HG03196 (cell line): Measurements from ENCODE around the gene PCBP2.
A peak's percentile ranks its signal among the peaks of the same experiment; 100 is the strongest.

ENCODE experiments used
- ATAC-seq: cut with Tn5 transposase; IDR thresholded peaks from one replicate; pipeline ENCODE4 v1.9.1; 2021; ENCODE audit not compliant: unreplicated experiment

Gene PCBP2

GRCh38 chr12:53506881-53507602 lies 55.1 kb downstream of the PCBP2 start, which contains the start of gene NPFF:
NPFF (minus strand) TSS chr12:53507484; CDS start chr12:53507474, 10 bp downstream.
- ATAC-seq: no peak

- no peak for ATAC-seq
Observed at GRCh38 chr12:53507603-53507885, 55.6 kb downstream of the PCBP2 start.

- peak; percentile 65 for ATAC-seq
Observed at GRCh38 chr12:53508534-53509170, 56.8 kb downstream of the PCBP2 start.

GRCh38 chr12:53510181-53510812 lies 58.4 kb downstream of the PCBP2 start:
- ATAC-seq: no peak

- ATAC-seq: no peak
Observed at GRCh38 chr12:53513712-53514410, 62.0 kb downstream of the PCBP2 start.

- ATAC-seq: no peak
Observed at GRCh38 chr12:53514628-53515290, 62.9 kb downstream of the PCBP2 start.

- ATAC-seq: no peak
Observed at GRCh38 chr12:53515291-53515680, 63.4 kb downstream of the PCBP2 start.

GRCh38 chr12:53516758-53517455 lies 65.0 kb downstream of the PCBP2 start:
- no peak for ATAC-seq

GRCh38 chr12:53518381-53518780 lies 66.5 kb downstream of the PCBP2 start:
- no peak for ATAC-seq

- ATAC-seq: no peak
Observed at GRCh38 chr12:53523131-53523530, 71.2 kb downstream of the PCBP2 start.

GRCh38 chr12:53524476-53524875 lies 72.6 kb downstream of the PCBP2 start:
- ATAC-seq: no peak

GRCh38 chr12:53530061-53530460 lies 78.2 kb downstream of the PCBP2 start:
- ATAC-seq: no peak
